HepG2 (cell line): ENCODE data around the gene LAPTM4A. TPM values are rescaled to one million over a fixed set of nuclear protein-coding genes. Genes with fewer than 3 reads are reported as not detected.

Experiments used
- ATF7-NPFF ChIP-seq: sonication (generic); formaldehyde crosslinking; IDR thresholded peaks from 2 replicates; pipeline ENCODE4 v1.8.1; 2023; ENCODE audit warnings: mild to moderate bottlenecking, low read depth, missing genetic modification reagents, moderate library complexity
- DR1 ChIP-seq: sonication (generic); formaldehyde crosslinking; IDR thresholded peaks from 2 replicates; pipeline ENCODE4 v1.8.0; 2021; ENCODE audit warnings: mild to moderate bottlenecking, missing genetic modification reagents, inconsistent platforms
- GABPB1 ChIP-seq: IDR thresholded peaks from 2 replicates; pipeline ENCODE4 v1.6.1; 2016; ENCODE audit warnings: mild to moderate bottlenecking, missing genetic modification reagents, moderate library complexity, missing compliant biosample characterization
- HDAC2 ChIP-seq: sonication (generic); formaldehyde crosslinking; IDR thresholded peaks from 2 replicates; pipeline ENCODE4 v1.4.0; 2020; ENCODE audit warnings: missing genetic modification reagents
- HES4 ChIP-seq: sonication (generic); formaldehyde crosslinking; IDR thresholded peaks from 2 replicates; pipeline ENCODE4 v1.9.0; 2021; ENCODE audit warnings: mild to moderate bottlenecking, missing genetic modification reagents, borderline replicate concordance
- IRX3 ChIP-seq: sonication (generic); formaldehyde crosslinking; IDR thresholded peaks from 2 replicates; pipeline ENCODE4 v1.8.1; 2023; ENCODE audit warnings: mild to moderate bottlenecking, low read depth, missing genetic modification reagents, borderline replicate concordance
- KDM5B ChIP-seq: sonication (generic); formaldehyde crosslinking; IDR thresholded peaks from 2 replicates; pipeline ENCODE4 v1.4.0; 2020; ENCODE audit warnings: missing genetic modification reagents, mild to moderate bottlenecking, borderline replicate concordance
- MYNN ChIP-seq: sonication (generic); formaldehyde crosslinking; IDR thresholded peaks from 2 replicates; pipeline ENCODE4 v1.4.0; 2020; ENCODE audit warnings: mild to moderate bottlenecking, low read depth, missing genetic modification reagents
- YY1 ChIP-seq: IDR thresholded peaks from 2 replicates; pipeline ENCODE4 v1.6.1; 2011; ENCODE audit warnings: low read length, low read depth, moderate library complexity, mild to moderate bottlenecking; ENCODE audit not compliant: insufficient read depth, insufficient replicate concordance
- ZKSCAN8 ChIP-seq: IDR thresholded peaks from 2 replicates; pipeline ENCODE4 v1.6.1; 2016; ENCODE audit warnings: borderline replicate concordance, missing genetic modification reagents, missing compliant biosample characterization
- ZNF292 ChIP-seq: sonication (generic); formaldehyde crosslinking; IDR thresholded peaks from 2 replicates; pipeline ENCODE4 v1.8.1; 2022; ENCODE audit warnings: mild to moderate bottlenecking, low read depth, missing genetic modification reagents, borderline replicate concordance
- ZNF333 ChIP-seq: sonication (generic); formaldehyde crosslinking; IDR thresholded peaks from 2 replicates; pipeline ENCODE4 v1.4.0; 2020; ENCODE audit warnings: mild to moderate bottlenecking, missing genetic modification reagents, borderline replicate concordance
- ZNF550 ChIP-seq: sonication (generic); formaldehyde crosslinking; IDR thresholded peaks from 2 replicates; pipeline ENCODE4 v1.4.0; 2020; ENCODE audit warnings: mild to moderate bottlenecking, missing genetic modification reagents, borderline replicate concordance
- ZNF570 ChIP-seq: sonication (generic); formaldehyde crosslinking; IDR thresholded peaks from 2 replicates; pipeline ENCODE4 v1.4.0; 2020; ENCODE audit warnings: mild to moderate bottlenecking, missing genetic modification reagents, borderline replicate concordance
- ZNF749 ChIP-seq: sonication (generic); formaldehyde crosslinking; IDR thresholded peaks from 2 replicates; pipeline ENCODE4 v1.8.0; 2022; ENCODE audit warnings: mild to moderate bottlenecking, missing genetic modification reagents, moderate library complexity, borderline replicate concordance
- polyA plus RNA-seq, 8 experiments: library from polyadenylated mRNA; depleted of rRNA in 3 of 8; stranded (reverse) in 7 of 8; unstranded in 1 of 8; fragments of >200 nt; fragmentation: Illumina TruSeq in 4 of 8; extraction: Trizol in 4 of 8; gene quantifications; 2 replicates each; pipeline versions ENCODE4 v1.2.1 to v1.2.3, GENCODE V29; 2011 to 2016; ENCODE audit warnings: low read depth in 4 of 8, missing spikeins in 1 of 8, mixed read lengths in 1 of 8; ENCODE audit not compliant: insufficient read depth in 1 of 8
- total RNA-seq, 5 experiments: library from RNA; depleted of rRNA; stranded (reverse); fragments of >200 nt; fragmentation: Illumina TruSeq; extraction: Trizol; gene quantifications; 2 replicates each; pipeline ENCODE4 v1.2.3, GENCODE V29; 2016; ENCODE audit warnings: low read depth in 1 of 5
- TF ChIP-seq, protein P1 (sequence below): sonication (generic); formaldehyde crosslinking; IDR thresholded peaks from 2 replicates; pipeline ENCODE4 v1.4.0; 2020; ENCODE audit warnings: missing genetic modification reagents
- TF ChIP-seq, protein P2 (sequence below): sonication (generic); formaldehyde crosslinking; IDR thresholded peaks from 2 replicates; pipeline ENCODE4 v1.4.0; 2020; ENCODE audit warnings: mild to moderate bottlenecking, missing genetic modification reagents
- TF ChIP-seq, protein P3 (sequence below): sonication (generic); formaldehyde crosslinking; IDR thresholded peaks from 2 replicates; pipeline ENCODE4 v1.8.1; 2023; ENCODE audit warnings: mild to moderate bottlenecking, missing genetic modification reagents
- TF ChIP-seq, protein P4 (sequence below): sonication (generic); IDR thresholded peaks from 2 replicates; pipeline ENCODE4 v1.6.1; 2016; ENCODE audit warnings: low read depth, borderline replicate concordance

Gene LAPTM4A
- total and polyA plus RNA-seq, 2 of the 13 experiments (the other 11 are each of a cell fraction or from before 2014, with no cell fraction given): 116 to 558 TPM

DNA sequence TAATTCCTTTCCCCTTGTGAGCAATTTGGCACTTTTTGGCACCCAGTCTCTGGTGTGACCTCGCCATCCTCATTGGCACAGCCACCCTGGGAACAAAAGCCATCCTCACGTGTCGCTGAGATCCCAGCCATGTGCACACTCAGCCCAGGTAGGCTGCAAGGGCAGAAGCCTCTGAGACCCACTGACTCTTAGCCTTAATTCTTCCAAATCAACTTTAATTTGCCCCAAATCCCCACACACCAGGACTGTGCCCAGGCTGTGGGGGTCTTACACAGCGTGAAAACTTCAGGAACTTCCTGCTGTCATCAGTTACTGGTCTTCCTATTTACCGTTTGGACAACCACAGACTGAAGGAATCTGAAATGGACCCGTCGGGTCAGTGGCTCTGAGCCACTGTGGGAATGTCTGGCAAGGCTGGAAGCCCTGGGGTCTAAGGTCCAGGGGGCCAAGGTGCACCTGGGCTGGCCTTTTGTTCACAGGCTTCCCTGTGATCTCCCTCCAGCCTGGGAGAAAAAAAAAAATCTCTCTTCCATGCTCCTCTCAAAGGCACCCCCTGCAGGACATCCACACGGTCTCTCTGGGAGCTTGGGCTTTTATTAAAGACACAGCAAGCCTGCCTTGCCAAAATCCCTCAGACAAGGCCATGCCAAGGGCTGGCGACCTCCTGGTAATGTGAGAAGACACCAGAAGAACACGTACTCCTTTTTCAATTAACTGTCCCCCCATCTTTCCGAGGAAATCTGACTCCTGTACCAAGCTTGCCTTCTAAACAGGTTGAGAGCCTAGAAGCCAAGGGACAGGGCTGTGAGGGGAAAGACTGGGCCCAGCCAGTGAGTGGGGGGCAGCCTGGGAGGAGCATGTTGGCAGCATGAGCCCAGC, 42.1 kb upstream of the LAPTM4A start (continued):
- TF ChIP-seq, protein P1, sequence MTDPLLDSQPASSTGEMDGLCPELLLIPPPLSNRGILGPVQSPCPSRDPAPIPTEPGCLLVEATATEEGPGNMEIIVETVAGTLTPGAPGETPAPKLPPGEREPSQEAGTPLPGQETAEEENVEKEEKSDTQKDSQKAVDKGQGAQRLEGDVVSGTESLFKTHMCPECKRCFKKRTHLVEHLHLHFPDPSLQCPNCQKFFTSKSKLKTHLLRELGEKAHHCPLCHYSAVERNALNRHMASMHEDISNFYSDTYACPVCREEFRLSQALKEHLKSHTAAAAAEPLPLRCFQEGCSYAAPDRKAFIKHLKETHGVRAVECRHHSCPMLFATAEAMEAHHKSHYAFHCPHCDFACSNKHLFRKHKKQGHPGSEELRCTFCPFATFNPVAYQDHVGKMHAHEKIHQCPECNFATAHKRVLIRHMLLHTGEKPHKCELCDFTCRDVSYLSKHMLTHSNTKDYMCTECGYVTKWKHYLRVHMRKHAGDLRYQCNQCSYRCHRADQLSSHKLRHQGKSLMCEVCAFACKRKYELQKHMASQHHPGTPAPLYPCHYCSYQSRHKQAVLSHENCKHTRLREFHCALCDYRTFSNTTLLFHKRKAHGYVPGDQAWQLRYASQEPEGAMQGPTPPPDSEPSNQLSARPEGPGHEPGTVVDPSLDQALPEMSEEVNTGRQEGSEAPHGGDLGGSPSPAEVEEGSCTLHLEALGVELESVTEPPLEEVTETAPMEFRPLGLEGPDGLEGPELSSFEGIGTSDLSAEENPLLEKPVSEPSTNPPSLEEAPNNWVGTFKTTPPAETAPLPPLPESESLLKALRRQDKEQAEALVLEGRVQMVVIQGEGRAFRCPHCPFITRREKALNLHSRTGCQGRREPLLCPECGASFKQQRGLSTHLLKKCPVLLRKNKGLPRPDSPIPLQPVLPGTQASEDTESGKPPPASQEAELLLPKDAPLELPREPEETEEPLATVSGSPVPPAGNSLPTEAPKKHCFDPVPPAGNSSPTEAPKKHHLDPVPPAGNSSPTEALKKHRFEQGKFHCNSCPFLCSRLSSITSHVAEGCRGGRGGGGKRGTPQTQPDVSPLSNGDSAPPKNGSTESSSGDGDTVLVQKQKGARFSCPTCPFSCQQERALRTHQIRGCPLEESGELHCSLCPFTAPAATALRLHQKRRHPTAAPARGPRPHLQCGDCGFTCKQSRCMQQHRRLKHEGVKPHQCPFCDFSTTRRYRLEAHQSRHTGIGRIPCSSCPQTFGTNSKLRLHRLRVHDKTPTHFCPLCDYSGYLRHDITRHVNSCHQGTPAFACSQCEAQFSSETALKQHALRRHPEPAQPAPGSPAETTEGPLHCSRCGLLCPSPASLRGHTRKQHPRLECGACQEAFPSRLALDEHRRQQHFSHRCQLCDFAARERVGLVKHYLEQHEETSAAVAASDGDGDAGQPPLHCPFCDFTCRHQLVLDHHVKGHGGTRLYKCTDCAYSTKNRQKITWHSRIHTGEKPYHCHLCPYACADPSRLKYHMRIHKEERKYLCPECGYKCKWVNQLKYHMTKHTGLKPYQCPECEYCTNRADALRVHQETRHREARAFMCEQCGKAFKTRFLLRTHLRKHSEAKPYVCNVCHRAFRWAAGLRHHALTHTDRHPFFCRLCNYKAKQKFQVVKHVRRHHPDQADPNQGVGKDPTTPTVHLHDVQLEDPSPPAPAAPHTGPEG (CRISPR knock-in tag): peak; percentile 14; the same call in 1 of the 2 replicates
- TF ChIP-seq ATF7-NPFF (CRISPR knock-in tag) (no peak), GABPB1 (CRISPR knock-in tag) (no peak), KDM5B (0 out of 2 replicates have a peak, but pooled peaks have one; percentile 13), MYNN (CRISPR knock-in tag) (no peak), IRX3 (0 out of 2 replicates have a peak, but pooled peaks have one; percentile 44), YY1 (peak; percentile 53), ZNF570 (CRISPR knock-in tag) (no peak), HDAC2 (CRISPR knock-in tag) (peak; percentile 90), HES4 (CRISPR knock-in tag) (peak; percentile 15; the same call in 1 of the 2 replicates), ZNF550 (no peak), ZNF292 (no peak; the same call in 1 of the 2 replicates), DR1 (CRISPR knock-in tag) (no peak), ZNF749 (CRISPR knock-in tag) (no peak), ZNF333 (CRISPR knock-in tag) (0 out of 2 replicates have a peak, but pooled peaks have one; percentile 8), ZKSCAN8 (peak; percentile 92; the same call in 1 of the 2 replicates)
- TF ChIP-seq, protein P2, sequence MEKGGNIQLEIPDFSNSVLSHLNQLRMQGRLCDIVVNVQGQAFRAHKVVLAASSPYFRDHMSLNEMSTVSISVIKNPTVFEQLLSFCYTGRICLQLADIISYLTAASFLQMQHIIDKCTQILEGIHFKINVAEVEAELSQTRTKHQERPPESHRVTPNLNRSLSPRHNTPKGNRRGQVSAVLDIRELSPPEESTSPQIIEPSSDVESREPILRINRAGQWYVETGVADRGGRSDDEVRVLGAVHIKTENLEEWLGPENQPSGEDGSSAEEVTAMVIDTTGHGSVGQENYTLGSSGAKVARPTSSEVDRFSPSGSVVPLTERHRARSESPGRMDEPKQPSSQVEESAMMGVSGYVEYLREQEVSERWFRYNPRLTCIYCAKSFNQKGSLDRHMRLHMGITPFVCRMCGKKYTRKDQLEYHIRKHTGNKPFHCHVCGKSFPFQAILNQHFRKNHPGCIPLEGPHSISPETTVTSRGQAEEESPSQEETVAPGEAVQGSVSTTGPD (CRISPR knock-in tag): no peak
- TF ChIP-seq, protein P3, sequence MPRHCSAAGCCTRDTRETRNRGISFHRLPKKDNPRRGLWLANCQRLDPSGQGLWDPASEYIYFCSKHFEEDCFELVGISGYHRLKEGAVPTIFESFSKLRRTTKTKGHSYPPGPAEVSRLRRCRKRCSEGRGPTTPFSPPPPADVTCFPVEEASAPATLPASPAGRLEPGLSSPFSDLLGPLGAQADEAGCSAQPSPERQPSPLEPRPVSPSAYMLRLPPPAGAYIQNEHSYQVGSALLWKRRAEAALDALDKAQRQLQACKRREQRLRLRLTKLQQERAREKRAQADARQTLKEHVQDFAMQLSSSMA: 0 out of 2 replicates have a peak, but pooled peaks have one; percentile 42
- TF ChIP-seq, protein P4, sequence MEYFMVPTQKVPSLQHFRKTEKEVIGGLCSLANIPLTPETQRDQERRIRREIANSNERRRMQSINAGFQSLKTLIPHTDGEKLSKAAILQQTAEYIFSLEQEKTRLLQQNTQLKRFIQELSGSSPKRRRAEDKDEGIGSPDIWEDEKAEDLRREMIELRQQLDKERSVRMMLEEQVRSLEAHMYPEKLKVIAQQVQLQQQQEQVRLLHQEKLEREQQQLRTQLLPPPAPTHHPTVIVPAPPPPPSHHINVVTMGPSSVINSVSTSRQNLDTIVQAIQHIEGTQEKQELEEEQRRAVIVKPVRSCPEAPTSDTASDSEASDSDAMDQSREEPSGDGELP: peak; percentile 76; the same call in 1 of the 2 replicates
